ENCODE measurements around the gene DACH2.

The DACH2 gene

GRCh38 chrX:86696951-86697350 is 548.7 kb downstream of the DACH2 start:
- Histone ChIP-seq H3K9me3 (no peaks in the 10 kb centered on the region), H3K27me3 (no peaks in the 10 kb centered on the region), H3K4me3 (ENCODE audit: low read depth, low read length) (no peak overlapping the region), H3K36me3 (no peaks in the 10 kb centered on the region), H3K4me1 (no peaks in the 10 kb centered on the region)
- no peak for DNase-seq
- TF ChIP-seq, protein P1, sequence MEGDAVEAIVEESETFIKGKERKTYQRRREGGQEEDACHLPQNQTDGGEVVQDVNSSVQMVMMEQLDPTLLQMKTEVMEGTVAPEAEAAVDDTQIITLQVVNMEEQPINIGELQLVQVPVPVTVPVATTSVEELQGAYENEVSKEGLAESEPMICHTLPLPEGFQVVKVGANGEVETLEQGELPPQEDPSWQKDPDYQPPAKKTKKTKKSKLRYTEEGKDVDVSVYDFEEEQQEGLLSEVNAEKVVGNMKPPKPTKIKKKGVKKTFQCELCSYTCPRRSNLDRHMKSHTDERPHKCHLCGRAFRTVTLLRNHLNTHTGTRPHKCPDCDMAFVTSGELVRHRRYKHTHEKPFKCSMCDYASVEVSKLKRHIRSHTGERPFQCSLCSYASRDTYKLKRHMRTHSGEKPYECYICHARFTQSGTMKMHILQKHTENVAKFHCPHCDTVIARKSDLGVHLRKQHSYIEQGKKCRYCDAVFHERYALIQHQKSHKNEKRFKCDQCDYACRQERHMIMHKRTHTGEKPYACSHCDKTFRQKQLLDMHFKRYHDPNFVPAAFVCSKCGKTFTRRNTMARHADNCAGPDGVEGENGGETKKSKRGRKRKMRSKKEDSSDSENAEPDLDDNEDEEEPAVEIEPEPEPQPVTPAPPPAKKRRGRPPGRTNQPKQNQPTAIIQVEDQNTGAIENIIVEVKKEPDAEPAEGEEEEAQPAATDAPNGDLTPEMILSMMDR (IDR thresholded peaks at IDR 0.05; ENCODE audit: low read depth, low read length), result no peak

- Histone ChIP-seq H3K4me3 (ENCODE audit: low read depth, low read length) (no peak overlapping the region), H3K27me3 (no peaks in the 10 kb centered on the region), H3K36me3 (no peaks in the 10 kb centered on the region), H3K4me1 (no peaks in the 10 kb centered on the region), H3K9me3 (no peaks in the 10 kb centered on the region)
- DNase-seq, result no peak
- TF ChIP-seq, protein P1 (IDR thresholded peaks at IDR 0.05; ENCODE audit: low read depth, low read length), result no peak
These were observed 563.4 kb downstream of the DACH2 start for GRCh38 chrX:86711531-86712180.

GRCh38 chrX:86714441-86714840 is 566.2 kb downstream of the DACH2 start:
- Histone ChIP-seq H3K36me3 (no peaks in the 10 kb centered on the region), H3K4me1 (no peaks in the 10 kb centered on the region), H3K27me3 (no peaks in the 10 kb centered on the region), H3K4me3 (ENCODE audit: low read depth, low read length) (no peak overlapping the region), H3K9me3 (no peaks in the 10 kb centered on the region)
- no peak for DNase-seq
- TF ChIP-seq, protein P1 (IDR thresholded peaks at IDR 0.05; ENCODE audit: low read depth, low read length), result no peak

- TF ChIP-seq, protein P1 (IDR thresholded peaks at IDR 0.05; ENCODE audit: low read depth, low read length), result no peak
- H3K27me3 ChIP-seq, result no peaks in the 10 kb centered on the region
- H3K36me3 ChIP-seq, result no peaks in the 10 kb centered on the region
- no peaks in the 10 kb centered on the region for H3K9me3 ChIP-seq
- no peaks in the 10 kb centered on the region for H3K4me1 ChIP-seq
- no peak for DNase-seq
- no peak overlapping the region for H3K4me3 ChIP-seq (ENCODE audit: low read depth, low read length)
These were observed 576.0 kb downstream of the DACH2 start for GRCh38 chrX:86724277-86724676.

- no peaks in the 10 kb centered on the region for H3K27me3 ChIP-seq
- no peaks in the 10 kb centered on the region for H3K4me1 ChIP-seq
- H3K4me3 ChIP-seq (ENCODE audit: low read depth, low read length), result no peak overlapping the region
- TF ChIP-seq, protein P1 (IDR thresholded peaks at IDR 0.05; ENCODE audit: low read depth, low read length), result no peak
- H3K36me3 ChIP-seq, result no peaks in the 10 kb centered on the region
- DNase-seq, result no peak
- H3K9me3 ChIP-seq, result no peaks in the 10 kb centered on the region
These were observed 598.8 kb downstream of the DACH2 start for GRCh38 chrX:86747091-86747490.

GRCh38 chrX:86805241-86805640 is 657.0 kb downstream of the DACH2 start:
- Histone ChIP-seq H3K9me3 (no peaks in the 10 kb centered on the region), H3K36me3 (no peaks in the 10 kb centered on the region), H3K27me3 (no peaks in the 10 kb centered on the region), H3K4me1 (no peaks in the 10 kb centered on the region), H3K4me3 (ENCODE audit: low read depth, low read length) (no peak overlapping the region)
- TF ChIP-seq, protein P1 (IDR thresholded peaks at IDR 0.05; ENCODE audit: low read depth, low read length), result no peak
- DNase-seq, result no peak
